PC-3 (cell line): ENCODE results near the gene NOL9. TPM values are rescaled to one million over a fixed set of nuclear protein-coding genes. Genes with fewer than 3 reads are reported as not detected.

Source experiments
- ATAC-seq: fragments of 200-7000 bp; cut with Tn5 transposase; 2 replicates; pipeline ENCODE4 v1.9.1; 2020; ENCODE audit warnings: mild to moderate bottlenecking, moderate library complexity
- BruUV-seq: library from RNA; stranded (reverse); fragments of 400-500 nt; replicated peaks from 2 replicates; lab custom pipeline; 2021; lab: Mats Ljungman, UMichigan
- CTCF ChIA-PET: fragments of 300-600 bp; sonication (Branson Sonifier 250); formaldehyde crosslinking; loops from one replicate; lab custom pipeline; 2022; ENCODE audit warnings: antibody characterized with exemption; lab: Charles Lee
- POLR2A ChIA-PET: fragments of 300-600 bp; sonication (Branson Sonifier 250); formaldehyde crosslinking; loops from one replicate; lab custom pipeline; 2022; ENCODE audit warnings: antibody characterized with exemption; ENCODE audit not compliant: unreplicated experiment; lab: Charles Lee
- DNase-seq: peaks from one replicate; pipeline ENCODE4 v3.0.0-alpha.2; 2015
- H2AFZ ChIP-seq: fragments of 300-600 bp; sonication (generic); 2 replicates; pipeline ENCODE4 v1.6.0; 2016; ENCODE audit warnings: antibody characterized with exemption, low read length
- H3F3A ChIP-seq: fragments of 300-600 bp; sonication (generic); one replicate; pipeline ENCODE4 v1.6.0; 2017; ENCODE audit warnings: antibody characterized with exemption, low read length, control low read depth, mild to moderate bottlenecking; ENCODE audit not compliant: unreplicated experiment
- H3K27ac ChIP-seq: fragments of 300-600 bp; sonication (generic); 2 replicates; pipeline ENCODE4 v1.5.1; 2016; ENCODE audit warnings: mild to moderate bottlenecking, low read length
- H3K27me3 ChIP-seq: fragments of 300-600 bp; sonication (generic); 2 replicates; pipeline ENCODE4 v1.6.1; 2016; ENCODE audit warnings: low read length, mixed read lengths
- H3K36me3 ChIP-seq: fragments of 300-600 bp; sonication (generic); 2 replicates; pipeline ENCODE4 v1.6.1; 2016; ENCODE audit warnings: low read depth, mixed run types, low read length, mixed read lengths
- H3K4me1 ChIP-seq: fragments of 300-600 bp; sonication (generic); 2 replicates; pipeline ENCODE4 v1.5.1; 2016; ENCODE audit warnings: low read length; ENCODE audit not compliant: insufficient read depth
- H3K4me2 ChIP-seq: fragments of 300-600 bp; sonication (generic); 2 replicates; pipeline ENCODE4 v1.6.0; 2016; ENCODE audit warnings: low read length
- H3K4me3 ChIP-seq: fragments of 300-600 bp; sonication (generic); 2 replicates; pipeline ENCODE4 v1.5.1; 2016; ENCODE audit warnings: mild to moderate bottlenecking, low read length, mixed read lengths
- H3K79me2 ChIP-seq: fragments of 300-600 bp; sonication (generic); 2 replicates; pipeline ENCODE4 v1.6.1; 2017; ENCODE audit warnings: low read length, mixed read lengths
- H3K9ac ChIP-seq: fragments of 300-600 bp; sonication (generic); 2 replicates; pipeline ENCODE4 v1.6.0; 2016; ENCODE audit warnings: mild to moderate bottlenecking, low read length
- H3K9me2 ChIP-seq: fragments of 300-600 bp; sonication (generic); replicated peaks from 2 replicates; pipeline ENCODE4 v1.6.1; 2016; ENCODE audit warnings: mixed run types, low read length, mixed read lengths
- H3K9me3 ChIP-seq: fragments of 300-600 bp; sonication (generic); 2 replicates; pipeline ENCODE4 v1.6.1; 2016; ENCODE audit warnings: low read length, mixed read lengths
- H4K20me1 ChIP-seq: fragments of 300-600 bp; sonication (generic); 2 replicates; pipeline ENCODE4 v1.6.1; 2016; ENCODE audit warnings: low read length, mixed read lengths
- CTCF ChIP-seq: fragments of 300-600 bp; sonication (generic); conservative IDR thresholded peaks from 2 replicates; pipeline ENCODE4 v1.5.1; 2017; ENCODE audit warnings: antibody characterized with exemption, low read depth, mild to moderate bottlenecking, low read length
- EZH2 ChIP-seq: fragments of 300-600 bp; sonication (generic); IDR thresholded peaks from one replicate; pipeline ENCODE4 v1.6.1; 2017; ENCODE audit warnings: antibody characterized with exemption, mild to moderate bottlenecking, low read length; ENCODE audit not compliant: unreplicated experiment
- EZH2phosphoT487 ChIP-seq: fragments of 300-600 bp; sonication (generic); IDR thresholded peaks from 2 replicates; pipeline ENCODE4 v1.6.1; 2018; ENCODE audit warnings: mild to moderate bottlenecking, antibody characterized with exemption, low read length, borderline replicate concordance
- intact Hi-C: fragments of 100-400 bp; cut with micrococcal nuclease; formaldehyde crosslinking; loops from 2 replicates; pipeline ENCODE4 v1.9.0; 2023
- total RNA-seq: library from RNA; depleted of rRNA; stranded (reverse); fragments of >200 nt; gene quantifications from 2 replicates; pipeline ENCODE4 v1.2.3, GENCODE V29; 2014

The NOL9 gene
- total RNA-seq, 1 experiment from 2014 or later = 79.1 TPM

- TSS peak; percentile 82 for BruUV-seq
- H3K9me2 ChIP-seq = no peaks in the 10 kb centered on the region
- CTCF ChIA-PET = interaction anchor here (0.7 kb wide), 2 partner anchors 40 to 441 kb away, joined by 3 to 5 read pairs; no protein-coding TSS in a partner anchor
- H3K4me3 ChIP-seq = peak overlapping the region; percentile 89
- peak overlapping the region; percentile 78 for H2AFZ ChIP-seq
- no peaks in the 10 kb centered on the region for H3K36me3 ChIP-seq
- peaks cover 51% of the 10 kb centered on the region for H3K4me1 ChIP-seq
- intact Hi-C loops = loop anchor here (1.0 kb wide), 2 partner anchors 33 to 111 kb away; no protein-coding TSS in a partner anchor
- DNase-seq (peak; percentile 84), ATAC-seq (peak; percentile 44)
- no peaks in the 10 kb centered on the region for H3K27me3 ChIP-seq
- H3K4me2 ChIP-seq = peak overlapping the region; percentile 96
- H3F3A ChIP-seq = peaks cover 7% of the 10 kb centered on the region
- H3K79me2 ChIP-seq = peaks cover 33% of the 10 kb centered on the region
- H3K9me3 ChIP-seq = no peaks in the 10 kb centered on the region
- no peaks in the 10 kb centered on the region for H4K20me1 ChIP-seq
- peak overlapping the region; percentile 93 for H3K9ac ChIP-seq
- POLR2A ChIA-PET = interaction anchor here (0.7 kb wide), 1 partner anchor 65 kb away, joined by 3 read pairs; no protein-coding TSS in a partner anchor
- peak overlapping the region; percentile 97 for H3K27ac ChIP-seq
- TF ChIP-seq CTCF (peak; percentile 54; the same call in 1 of the 2 replicates), EZH2phosphoT487 (no peak), EZH2 (no peak)
Observed at GRCh38 chr1:6490181-6491080, 63.9 kb downstream of the NOL9 start.

- H3K36me3 ChIP-seq = no peaks in the 10 kb centered on the region
Observed at GRCh38 chr1:6489799-6490180, 64.5 kb downstream of the NOL9 start.

More at GRCh38 chr1:6489799-6490180, 64.5 kb downstream of the NOL9 start:
- no peaks in the 10 kb centered on the region for H3K9me3 ChIP-seq
- H3K9ac ChIP-seq = peak overlapping the region; percentile 93
- no peaks in the 10 kb centered on the region for H3K9me2 ChIP-seq
- peak overlapping the region; percentile 97 for H3K27ac ChIP-seq
- peaks cover 7% of the 10 kb centered on the region for H3F3A ChIP-seq
- POLR2A ChIA-PET = no interaction called here
- intact Hi-C loops = loop anchor here (5.0 kb wide), 1 partner anchor 138 kb away; no protein-coding TSS in a partner anchor
- TF ChIP-seq EZH2 (no peak), CTCF (peak; percentile 99)
- H3K4me3 ChIP-seq = peak overlapping the region; percentile 89
- DNase-seq (peak; percentile 91), ATAC-seq (peak; percentile 41)
- peaks cover 34% of the 10 kb centered on the region for H3K79me2 ChIP-seq
- H3K4me2 ChIP-seq = peak overlapping the region; percentile 96
- BruUV-seq = no TSS peak
- H2AFZ ChIP-seq = peak overlapping the region; percentile 78
- H3K27me3 ChIP-seq = no peaks in the 10 kb centered on the region
- no peaks in the 10 kb centered on the region for H4K20me1 ChIP-seq
- CTCF ChIA-PET = interaction anchor here (0.6 kb wide), 1 partner anchor 32 kb away, joined by 3 read pairs; no protein-coding TSS in a partner anchor
- H3K4me1 ChIP-seq = peaks cover 51% of the 10 kb centered on the region
